Activated CD4-positive, alpha-beta memory T cell treated with anti-CD3 and anti-CD28 coated beads for 36 hours (primary cell): ENCODE data around the gene EIF5. TPM values are rescaled to one million over a fixed set of nuclear protein-coding genes. Genes with fewer than 3 reads are reported as not detected.
"Not testable (repeated sequence)": the region's sequence is repeated elsewhere in the genome, so short reads cannot be mapped to it uniquely, and the experiment has no call there.

Experiments used
- CTCF ChIA-PET: fragments of 350-600 bp; sonication (Branson Sonifier 250); formaldehyde crosslinking; loops from one replicate; lab custom pipeline; 2021; ENCODE audit warnings: antibody characterized with exemption, inconsistent platforms; lab: Charles Lee
- POLR2A ChIA-PET: fragments of 350-600 bp; sonication (Branson Sonifier 250); formaldehyde crosslinking; loops from one replicate; lab custom pipeline; 2021; ENCODE audit warnings: antibody characterized with exemption; lab: Charles Lee
- DNase-seq: peaks from one replicate; pipeline ENCODE4 v3.0.0-alpha.2; 2020
- H3K27ac Mint-ChIP-seq: one replicate; pipeline ENCODE4 v1.8.0; 2021; ENCODE audit warnings: mixed read lengths
- H3K27me3 Mint-ChIP-seq: one replicate; pipeline ENCODE4 v1.8.0; 2021; ENCODE audit warnings: mixed read lengths
- H3K36me3 Mint-ChIP-seq: one replicate; pipeline ENCODE4 v1.8.0; 2021; ENCODE audit warnings: mixed read lengths
- H3K4me1 Mint-ChIP-seq: one replicate; pipeline ENCODE4 v1.8.0; 2021; ENCODE audit warnings: low read depth, mixed read lengths
- H3K4me3 Mint-ChIP-seq: one replicate; pipeline ENCODE4 v1.8.0; 2021; ENCODE audit warnings: mild to moderate bottlenecking, mixed read lengths
- H3K9me3 Mint-ChIP-seq: one replicate; pipeline ENCODE4 v1.8.0; 2021; ENCODE audit warnings: mixed read lengths
- intact Hi-C: fragments of 100-400 bp; cut with micrococcal nuclease; formaldehyde crosslinking; loops from one replicate; pipeline ENCODE4 v1.15.1; 2023
- total RNA-seq, 2 experiments: library from RNA; stranded (reverse); gene quantifications; one replicate each; pipeline ENCODE4 v1.2.3, GENCODE V29; 2021

Gene EIF5
- total RNA-seq, 2 experiments from 2014 or later = 192 to 196 TPM

DNA sequence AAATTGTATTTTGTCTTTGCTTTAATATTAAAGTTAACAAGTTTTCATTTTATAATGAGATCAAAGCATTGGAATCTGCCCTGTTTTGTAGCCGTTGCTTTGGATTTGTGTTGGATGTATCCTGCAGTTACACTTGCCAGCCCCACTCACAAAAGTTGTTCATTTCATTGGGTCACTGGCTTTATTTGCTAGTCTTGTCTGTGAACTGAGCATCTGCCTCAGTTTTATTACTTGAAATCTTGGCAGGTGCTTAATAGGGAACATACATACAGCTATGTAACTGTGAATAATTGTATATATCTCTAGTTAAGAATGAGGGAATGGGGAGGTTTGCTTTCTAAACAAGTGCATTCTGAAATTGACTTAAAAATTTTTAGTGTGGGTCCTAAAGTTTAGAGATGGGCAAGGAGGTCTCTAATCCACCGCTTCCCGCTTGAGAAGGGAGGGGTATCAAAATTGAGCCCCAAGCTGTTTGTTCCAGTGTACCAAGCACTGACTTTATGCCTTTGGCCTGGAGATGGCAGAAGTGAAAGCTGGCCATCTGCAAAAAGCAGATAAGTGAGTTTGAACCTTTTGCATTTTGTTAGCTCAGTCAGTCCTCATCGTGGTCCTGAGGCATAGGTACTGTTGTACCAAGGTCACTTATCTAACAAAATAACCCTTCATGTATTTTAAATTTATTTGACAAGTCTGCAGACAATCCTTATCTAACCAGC is 9.3 kb downstream of the EIF5 start:
- H3K4me1 Mint-ChIP-seq = peaks cover 24% of the 10 kb centered on the region
- intact Hi-C loops = no loop called here
- CTCF ChIA-PET = interaction anchor here (1.4 to 2.6 kb wide), 5 partner anchors 9 to 50 kb away, joined by 5 to 8 read pairs (median 6); partner anchors contain the start of gene EIF5
- no peaks in the 10 kb centered on the region for H3K27me3 Mint-ChIP-seq
- no peaks in the 10 kb centered on the region for H3K9me3 Mint-ChIP-seq
- no peak for DNase-seq
- no peak overlapping the region for H3K4me3 Mint-ChIP-seq
- POLR2A ChIA-PET = interaction anchor here (0.5 to 1.3 kb wide), 2 partner anchors 9 to 42 kb away, joined by 3 to 8 read pairs; partner anchors contain the start of genes EIF5 and MARK3
- H3K27ac Mint-ChIP-seq = no peak overlapping the region
- H3K36me3 Mint-ChIP-seq = peaks cover 58% of the 10 kb centered on the region

DNA sequence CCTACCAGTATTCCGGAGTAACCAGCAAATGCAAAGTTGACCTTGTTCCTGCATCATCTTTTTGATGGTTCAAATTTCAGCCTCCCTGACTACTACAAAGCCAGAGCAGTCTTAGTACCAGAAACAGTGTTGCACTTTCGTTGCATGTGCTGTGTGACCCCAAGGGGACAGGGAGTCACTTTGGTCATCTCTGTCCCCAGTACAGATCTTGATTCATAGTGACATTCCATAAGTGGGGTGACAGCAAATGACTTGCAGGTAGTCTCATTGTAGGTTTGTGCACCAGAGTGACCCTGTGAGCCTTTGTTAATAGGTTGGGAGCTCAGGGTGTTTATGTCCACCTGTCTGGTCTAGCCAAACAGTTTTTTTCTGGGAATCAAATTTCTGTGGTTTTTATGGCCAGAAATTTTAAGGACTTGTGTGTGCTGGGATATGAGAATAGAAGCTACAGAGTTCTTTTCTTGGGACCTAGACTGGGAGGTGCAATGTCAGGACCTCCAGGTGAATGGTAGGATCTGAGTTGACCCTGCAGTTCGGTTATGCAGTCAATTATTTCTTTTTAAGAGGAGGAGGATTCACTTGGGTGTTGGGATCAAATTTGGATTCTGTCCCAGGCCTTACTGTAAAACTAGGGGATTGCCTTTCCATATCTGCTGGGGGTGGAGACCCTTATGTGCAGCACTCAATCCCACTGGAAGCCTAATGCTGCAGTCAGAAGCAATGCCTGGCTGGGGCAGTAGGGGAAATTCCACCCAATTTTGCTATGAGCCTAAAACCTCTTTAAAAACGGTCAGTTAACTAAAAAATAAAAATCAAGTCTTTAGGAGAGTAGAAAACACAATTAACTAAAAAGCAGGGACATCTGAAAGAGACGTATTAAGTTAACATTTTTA is 10.1 kb downstream of the EIF5 start:
- H3K27ac Mint-ChIP-seq = no peak overlapping the region
- H3K36me3 Mint-ChIP-seq = peaks cover 51% of the 10 kb centered on the region
- peaks cover 18% of the 10 kb centered on the region for H3K4me1 Mint-ChIP-seq

DNA sequence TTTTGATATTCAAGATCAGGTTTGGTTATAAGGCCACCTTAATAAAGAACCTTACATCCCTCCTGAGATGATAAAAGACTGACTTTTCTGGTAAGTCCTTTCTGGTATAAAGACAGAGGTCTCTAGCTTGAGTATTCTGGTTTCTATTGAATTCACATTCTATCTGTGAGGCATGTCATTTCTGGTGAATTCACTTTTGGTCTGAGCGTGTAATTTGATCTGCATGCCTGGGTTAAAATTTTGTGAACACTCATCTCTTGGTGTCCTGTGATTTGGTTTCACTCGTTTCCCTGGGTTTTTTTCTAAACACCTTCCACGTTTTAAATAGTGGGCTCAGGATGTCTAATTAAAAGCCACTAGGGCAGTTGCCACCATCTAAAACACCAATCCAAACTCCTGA is 12.2 kb downstream of the EIF5 start:
- Mint-ChIP-seq H3K27me3 (no peaks in the 10 kb centered on the region), H3K4me3 (no peak overlapping the region), H3K36me3 (peaks cover 30% of the 10 kb centered on the region), H3K4me1 (peaks cover 4% of the 10 kb centered on the region), H3K27ac (no peak overlapping the region), H3K9me3 (no peaks in the 10 kb centered on the region)
- CTCF ChIA-PET = interaction anchor here (2.6 kb wide), 1 partner anchor 44 kb away, joined by 8 read pairs; no protein-coding TSS in a partner anchor
- intact Hi-C loops = no loop called here
- POLR2A ChIA-PET = interaction anchor here (2.1 kb wide), 1 partner anchor 12 kb away, joined by 9 read pairs; the partner anchor contains the start of gene EIF5
- no peak for DNase-seq

More for the DNA sequence above, 10.1 kb downstream of the EIF5 start:
- no peak overlapping the region for H3K4me3 Mint-ChIP-seq
- intact Hi-C loops = no loop called here
- no peak for DNase-seq
- H3K9me3 Mint-ChIP-seq = no peaks in the 10 kb centered on the region
- CTCF ChIA-PET = interaction anchor here (1.0 to 2.6 kb wide), 5 partner anchors 10 to 49 kb away, joined by 3 to 8 read pairs (median 6); partner anchors contain the start of gene EIF5
- POLR2A ChIA-PET = interaction anchor here (1.0 to 2.1 kb wide), 3 partner anchors 7 to 10 kb away, joined by 3 to 9 read pairs (median 8); partner anchors contain the start of gene EIF5
- no peaks in the 10 kb centered on the region for H3K27me3 Mint-ChIP-seq

DNA sequence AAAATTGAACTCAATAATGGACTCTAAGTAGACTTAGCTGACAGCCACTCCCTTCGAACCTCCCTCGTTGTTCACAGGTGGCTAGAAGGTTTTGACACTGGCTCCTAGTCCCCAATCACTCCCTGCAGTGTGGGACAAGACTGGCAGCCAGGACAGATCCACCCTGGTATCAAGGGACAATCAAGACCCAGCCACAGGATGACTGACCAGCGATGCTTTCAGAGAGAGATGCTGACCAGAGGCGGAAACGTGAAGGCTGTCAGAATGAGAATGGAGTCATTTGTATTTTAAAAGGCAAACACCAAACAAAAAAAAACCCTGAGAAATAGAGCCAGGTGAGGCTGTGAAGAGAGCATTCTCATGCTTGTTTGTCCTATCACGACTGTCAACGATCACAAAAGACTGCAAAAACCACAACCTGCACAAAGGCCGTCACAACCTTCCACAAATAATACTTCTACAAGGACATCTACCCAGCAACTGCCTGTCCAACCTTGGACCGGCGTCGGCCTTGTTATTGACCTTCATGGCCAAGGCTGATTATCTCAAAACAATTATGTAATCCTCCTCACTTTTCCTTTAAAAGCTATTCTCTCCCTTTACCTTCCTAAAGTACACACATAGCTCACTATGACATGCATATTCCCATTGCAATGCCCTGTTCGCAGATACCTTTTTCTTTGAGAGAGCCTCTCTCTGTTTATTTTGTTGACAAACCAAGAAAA is 13.2 kb downstream of the EIF5 start:
- ChIA-PET CTCF (no interaction called here), POLR2A (no interaction called here)
- no peak for DNase-seq
- peaks cover 2% of the 10 kb centered on the region for H3K27me3 Mint-ChIP-seq
- H3K27ac Mint-ChIP-seq = no peak overlapping the region
- H3K36me3 Mint-ChIP-seq = peaks cover 20% of the 10 kb centered on the region
- H3K9me3 Mint-ChIP-seq = no peaks in the 10 kb centered on the region
- no peaks in the 10 kb centered on the region for H3K4me1 Mint-ChIP-seq
- no peak overlapping the region for H3K4me3 Mint-ChIP-seq
- intact Hi-C loops = no loop called here

DNA sequence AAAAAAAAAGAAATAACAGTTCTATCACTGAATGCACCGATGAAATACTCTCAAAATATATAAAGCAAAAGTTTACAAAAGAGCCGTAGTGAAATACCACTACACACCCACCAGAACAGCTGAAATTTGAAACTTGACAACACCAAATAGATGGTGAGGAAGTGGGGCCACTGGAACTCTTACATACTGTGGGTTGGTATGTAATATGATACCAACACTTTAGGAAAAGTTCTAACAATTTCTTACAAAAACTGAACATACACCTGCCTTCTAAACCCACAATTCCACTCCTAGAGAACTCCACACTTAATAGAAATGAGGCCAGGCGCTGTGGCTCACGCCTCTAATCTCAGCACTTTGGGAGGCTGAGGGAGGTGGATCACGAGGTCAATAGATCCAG is 14.1 kb downstream of the EIF5 start:
- Mint-ChIP-seq H3K27ac (no peak overlapping the region), H3K27me3 (peaks cover 2% of the 10 kb centered on the region), H3K4me1 (no peaks in the 10 kb centered on the region), H3K4me3 (no peak overlapping the region), H3K9me3 (no peaks in the 10 kb centered on the region), H3K36me3 (peaks cover 13% of the 10 kb centered on the region)
- ChIA-PET CTCF (no interaction called here), POLR2A (no interaction called here)
- DNase-seq = no peak
- intact Hi-C loops = no loop called here

DNA sequence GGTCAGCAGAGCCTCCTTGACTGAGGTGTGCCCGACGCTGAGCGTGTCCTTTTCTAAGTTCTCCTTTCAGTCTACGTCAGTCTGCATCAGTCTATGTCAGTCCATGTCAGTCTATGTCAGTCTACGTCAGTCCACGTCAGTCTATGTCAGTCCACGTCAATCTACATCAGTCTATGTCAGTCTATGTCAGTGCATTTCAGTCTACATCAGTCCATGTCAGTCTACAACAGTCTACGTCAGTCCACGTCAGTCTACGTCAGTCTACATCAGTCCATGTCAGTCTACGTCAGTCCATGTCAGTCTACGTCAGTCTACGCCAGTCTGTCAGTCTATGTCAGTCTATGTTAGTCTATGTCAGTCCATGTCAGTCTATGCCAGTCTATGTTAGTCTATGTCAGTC is 15.9 kb downstream of the EIF5 start:
- no peaks in the 10 kb centered on the region for H3K9me3 Mint-ChIP-seq
- H3K27me3 Mint-ChIP-seq = peaks cover 2% of the 10 kb centered on the region
- no peaks in the 10 kb centered on the region for H3K36me3 Mint-ChIP-seq
- DNase-seq = no peak
- ChIA-PET CTCF (no interaction called here), POLR2A (no interaction called here)
- H3K4me1 Mint-ChIP-seq = no peaks in the 10 kb centered on the region
- no peak overlapping the region for H3K4me3 Mint-ChIP-seq
- intact Hi-C loops = no loop called here
- H3K27ac Mint-ChIP-seq = no peak overlapping the region

DNA sequence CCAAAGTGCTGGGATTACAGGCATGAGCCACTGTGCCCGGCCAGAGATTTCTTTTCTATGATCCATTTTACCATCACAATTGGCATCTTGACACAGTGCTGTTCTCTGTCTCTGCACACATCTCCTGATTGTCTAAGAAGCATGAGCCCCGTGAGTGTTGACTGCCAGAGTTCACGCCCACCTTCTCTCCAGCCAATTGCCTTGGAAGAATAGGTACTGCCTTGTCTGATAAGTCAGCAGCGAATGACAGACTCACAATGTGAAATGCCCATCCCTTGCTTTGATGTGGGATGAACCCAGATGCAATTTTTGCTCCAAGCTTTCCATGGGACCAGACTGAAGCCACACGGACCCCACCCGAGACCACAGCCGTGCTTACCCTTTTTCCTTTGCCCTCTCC is 19.3 kb downstream of the EIF5 start:
- no peak for DNase-seq
- Mint-ChIP-seq H3K9me3 (no peaks in the 10 kb centered on the region), H3K27me3 (peaks cover 2% of the 10 kb centered on the region), H3K36me3 (no peaks in the 10 kb centered on the region), H3K4me3 (no peak overlapping the region), H3K4me1 (peaks cover 6% of the 10 kb centered on the region), H3K27ac (no peak overlapping the region)
- POLR2A ChIA-PET = no interaction called here
- CTCF ChIA-PET = no interaction called here
- intact Hi-C loops = no loop called here

DNA sequence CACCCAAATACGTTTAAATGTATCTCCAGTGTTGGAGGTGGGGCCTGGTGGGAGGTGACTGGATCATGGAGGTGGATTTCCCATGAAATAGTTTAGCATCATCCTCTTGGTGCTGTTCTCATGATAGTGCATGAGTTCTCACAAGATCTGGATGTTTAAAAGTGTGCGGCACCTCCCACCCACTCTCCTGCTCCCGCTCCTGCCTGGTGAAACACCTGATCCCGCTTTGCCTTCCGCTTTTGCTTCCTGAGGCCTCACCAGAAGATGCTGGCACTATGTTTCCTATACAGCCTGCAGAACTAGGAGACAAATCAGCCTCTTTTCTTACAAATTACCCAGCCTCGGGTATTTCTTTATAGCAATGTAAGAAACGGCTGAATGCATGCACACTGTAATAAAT is 20.1 kb downstream of the EIF5 start:
- no peak for DNase-seq

DNA sequence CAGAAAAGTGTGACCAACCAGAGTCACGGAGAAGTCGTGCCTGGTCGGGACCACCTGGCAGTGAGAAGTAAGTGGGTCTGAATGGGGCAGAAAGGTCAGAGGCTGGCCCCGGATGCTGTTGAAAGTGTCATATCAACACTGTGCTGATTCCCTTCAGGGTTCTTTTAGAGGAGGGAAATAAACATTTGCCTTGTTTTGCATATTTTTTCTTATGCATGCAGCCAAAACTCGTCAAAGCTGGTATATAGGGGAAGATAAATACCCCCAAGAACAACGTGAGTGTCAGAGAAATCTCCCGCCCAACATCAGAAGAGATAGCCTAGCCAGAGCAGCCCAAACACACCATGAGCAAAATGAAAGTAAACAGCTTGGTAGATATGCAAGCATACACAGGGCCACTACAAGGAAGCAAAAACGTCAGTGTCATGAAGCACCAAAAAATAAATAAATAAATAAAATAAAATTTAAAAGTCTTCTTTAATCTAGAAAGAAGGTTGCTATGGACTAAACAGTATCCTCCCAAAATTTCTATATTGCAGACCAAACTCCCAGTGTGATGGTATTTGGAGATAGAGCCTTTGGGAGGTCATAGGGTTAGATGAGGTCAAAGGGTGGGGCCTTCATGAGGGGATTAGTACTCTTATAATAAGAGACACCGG is 22.1 kb downstream of the EIF5 start:
- DNase-seq = no peak
- no peaks in the 10 kb centered on the region for H3K9me3 Mint-ChIP-seq
- peaks cover 6% of the 10 kb centered on the region for H3K27me3 Mint-ChIP-seq
- no peaks in the 10 kb centered on the region for H3K36me3 Mint-ChIP-seq
- POLR2A ChIA-PET = no interaction called here
- H3K4me3 Mint-ChIP-seq = no peak overlapping the region
- intact Hi-C loops = no loop called here
- H3K27ac Mint-ChIP-seq = no peak overlapping the region
- H3K4me1 Mint-ChIP-seq = peaks cover 6% of the 10 kb centered on the region
- CTCF ChIA-PET = interaction anchor here (0.6 to 4.3 kb wide), 2 partner anchors 20 to 35 kb away, joined by 3 to 22 read pairs; no protein-coding TSS in a partner anchor

More for the DNA sequence above, 20.1 kb downstream of the EIF5 start:
- peaks cover 6% of the 10 kb centered on the region for H3K4me1 Mint-ChIP-seq
- ChIA-PET CTCF (interaction anchor here (1.0 to 4.3 kb wide), 6 partner anchors 11 to 37 kb away, joined by 3 to 22 read pairs (median 4); partner anchors contain the start of gene EIF5), POLR2A (no interaction called here)
- no peaks in the 10 kb centered on the region for H3K9me3 Mint-ChIP-seq
- H3K36me3 Mint-ChIP-seq = no peaks in the 10 kb centered on the region
- intact Hi-C loops = no loop called here
- H3K27ac Mint-ChIP-seq = no peak overlapping the region
- H3K4me3 Mint-ChIP-seq = no peak overlapping the region
- peaks cover 2% of the 10 kb centered on the region for H3K27me3 Mint-ChIP-seq

DNA sequence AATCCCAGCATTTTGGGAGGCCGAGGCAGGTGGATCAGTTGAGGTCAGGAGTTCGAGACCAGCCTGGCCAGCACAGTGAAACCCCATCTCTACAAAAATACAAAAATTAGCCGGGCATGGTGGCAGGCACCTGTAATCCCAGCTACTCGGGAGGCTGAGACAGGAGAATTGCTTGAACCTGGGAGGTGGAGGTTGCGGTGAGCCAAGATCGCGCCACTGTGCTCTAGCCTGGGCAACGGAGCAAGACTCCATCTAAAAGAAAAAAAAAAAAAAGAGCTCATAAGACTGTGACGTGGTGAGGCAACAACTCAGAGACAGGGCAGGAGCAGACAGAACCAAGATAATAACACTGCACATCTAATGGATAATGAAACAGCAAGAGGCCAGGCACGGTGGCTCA is 23.5 kb downstream of the EIF5 start:
- ChIA-PET CTCF (interaction anchor here (0.6 to 4.3 kb wide), 4 partner anchors 24 to 114 kb away, joined by 3 to 22 read pairs (median 4); no protein-coding TSS in a partner anchor), POLR2A (interaction anchor here (0.7 kb wide), 1 partner anchor 452 kb away, joined by 3 read pairs; no protein-coding TSS in a partner anchor)
- H3K27me3 Mint-ChIP-seq, H3K27ac Mint-ChIP-seq, intact Hi-C loops, H3K9me3 Mint-ChIP-seq, H3K36me3 Mint-ChIP-seq, H3K4me1 Mint-ChIP-seq, DNase-seq, H3K4me3 Mint-ChIP-seq: not testable (repeated sequence)

DNA sequence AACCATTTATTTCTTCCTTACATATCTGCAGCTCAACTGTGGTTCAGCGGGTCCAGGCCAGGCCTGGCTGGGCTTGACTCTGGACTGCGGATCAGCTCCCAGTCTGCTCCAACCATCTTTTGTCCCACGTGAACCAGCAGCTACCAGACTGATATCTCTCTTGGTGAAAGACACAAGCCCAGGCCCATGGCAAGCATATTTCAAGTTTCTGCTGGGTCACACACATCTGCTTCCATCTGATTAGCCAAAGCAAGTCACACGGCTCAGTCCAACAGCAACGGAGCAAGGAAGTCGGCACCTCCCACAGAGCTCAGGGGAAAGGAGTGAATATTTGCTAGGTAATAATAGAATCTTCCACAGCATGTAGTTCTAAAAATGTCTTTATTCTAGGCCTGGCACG is 26.5 kb downstream of the EIF5 start:
- H3K9me3 Mint-ChIP-seq = peaks cover 21% of the 10 kb centered on the region
- no peak overlapping the region for H3K4me3 Mint-ChIP-seq
- no peak overlapping the region for H3K27ac Mint-ChIP-seq
- peaks cover 8% of the 10 kb centered on the region for H3K36me3 Mint-ChIP-seq
- peaks cover 6% of the 10 kb centered on the region for H3K4me1 Mint-ChIP-seq
- peaks cover 6% of the 10 kb centered on the region for H3K27me3 Mint-ChIP-seq
- no peak for DNase-seq
- ChIA-PET POLR2A (no interaction called here), CTCF (interaction anchor here (0.6 to 1.1 kb wide), 2 partner anchors 31 to 282 kb away, joined by 3 read pairs; no protein-coding TSS in a partner anchor)
- intact Hi-C loops = no loop called here
